ENCODE data around the gene KPNA5.
"Not testable (repeated sequence)": the region's sequence is repeated elsewhere in the genome, so short reads cannot be mapped to it uniquely, and the experiment has no call there.

KPNA5 gene

GRCh38 chr6:116680880-116681672 lies at the start of gene KPNA5:
Gene KPNA5, plus strand, starts transcription at chr6:116681211. Its CDS starts 124 bp downstream, at chr6:116681335.
- DNase-seq = peak; percentile 84 to 92

GRCh38 chr6:116631379-116631990 lies 49.5 kb upstream of the KPNA5 start:
- DNase-seq = no peak

GRCh38 chr6:116633685-116634084 lies 47.3 kb upstream of the KPNA5 start:
- no peak for DNase-seq

GRCh38 chr6:116648156-116648555 lies 32.9 kb upstream of the KPNA5 start:
- no peak for DNase-seq

- no peak for DNase-seq
Measured at GRCh38 chr6:116649129-116649528, 31.9 kb upstream of the KPNA5 start.

- no peak for DNase-seq
Measured at GRCh38 chr6:116651916-116652315, 29.1 kb upstream of the KPNA5 start.

GRCh38 chr6:116661594-116661993 lies 19.4 kb upstream of the KPNA5 start:
- no peak for DNase-seq

- no peak for DNase-seq
Measured at GRCh38 chr6:116662202-116662601, 18.8 kb upstream of the KPNA5 start.

GRCh38 chr6:116663308-116663707 lies 17.7 kb upstream of the KPNA5 start:
- DNase-seq = no peak

GRCh38 chr6:116664169-116664568 lies 16.8 kb upstream of the KPNA5 start:
- not testable (repeated sequence) for DNase-seq

- DNase-seq = no peak
Measured at GRCh38 chr6:116665464-116665863, 15.5 kb upstream of the KPNA5 start.

- no peak for DNase-seq
Measured at GRCh38 chr6:116666869-116667268, 14.1 kb upstream of the KPNA5 start.

GRCh38 chr6:116667623-116668022 lies 13.4 kb upstream of the KPNA5 start:
- no peak for DNase-seq

GRCh38 chr6:116672306-116672705 lies 8.7 kb upstream of the KPNA5 start:
- no peak for DNase-seq

GRCh38 chr6:116676021-116676420 lies 5.0 kb upstream of the KPNA5 start:
- no peak for DNase-seq

- no peak for DNase-seq
Measured at GRCh38 chr6:116682334-116682712, 1.3 kb downstream of the KPNA5 start.

GRCh38 chr6:116685437-116685993 lies 4.5 kb downstream of the KPNA5 start:
- DNase-seq = no peak

- DNase-seq = not testable (repeated sequence)
Measured at GRCh38 chr6:116686475-116687101, 5.6 kb downstream of the KPNA5 start.

GRCh38 chr6:116691154-116691553 lies 10.1 kb downstream of the KPNA5 start:
- no peak for DNase-seq

GRCh38 chr6:116692873-116693272 lies 11.9 kb downstream of the KPNA5 start:
- not testable (repeated sequence) for DNase-seq

- not testable (repeated sequence) for DNase-seq
Measured at GRCh38 chr6:116693275-116693674, 12.3 kb downstream of the KPNA5 start.

- no peak for DNase-seq
Measured at GRCh38 chr6:116695401-116695800, 14.4 kb downstream of the KPNA5 start.

GRCh38 chr6:116697480-116697879 lies 16.5 kb downstream of the KPNA5 start:
- no peak for DNase-seq

GRCh38 chr6:116703888-116704287 lies 22.9 kb downstream of the KPNA5 start:
- DNase-seq = not testable (repeated sequence)

Data from NCI-H446 (cell line).